EH (cell line): ENCODE results near the gene TNN.
A peak's percentile ranks its signal among the peaks of the same experiment; 100 is the strongest.

Experiments
- DNase-seq: peaks from one replicate; pipeline ENCODE4 v3.0.0-alpha.2; 2015; ENCODE audit warnings: low read depth

The TNN gene

DNA sequence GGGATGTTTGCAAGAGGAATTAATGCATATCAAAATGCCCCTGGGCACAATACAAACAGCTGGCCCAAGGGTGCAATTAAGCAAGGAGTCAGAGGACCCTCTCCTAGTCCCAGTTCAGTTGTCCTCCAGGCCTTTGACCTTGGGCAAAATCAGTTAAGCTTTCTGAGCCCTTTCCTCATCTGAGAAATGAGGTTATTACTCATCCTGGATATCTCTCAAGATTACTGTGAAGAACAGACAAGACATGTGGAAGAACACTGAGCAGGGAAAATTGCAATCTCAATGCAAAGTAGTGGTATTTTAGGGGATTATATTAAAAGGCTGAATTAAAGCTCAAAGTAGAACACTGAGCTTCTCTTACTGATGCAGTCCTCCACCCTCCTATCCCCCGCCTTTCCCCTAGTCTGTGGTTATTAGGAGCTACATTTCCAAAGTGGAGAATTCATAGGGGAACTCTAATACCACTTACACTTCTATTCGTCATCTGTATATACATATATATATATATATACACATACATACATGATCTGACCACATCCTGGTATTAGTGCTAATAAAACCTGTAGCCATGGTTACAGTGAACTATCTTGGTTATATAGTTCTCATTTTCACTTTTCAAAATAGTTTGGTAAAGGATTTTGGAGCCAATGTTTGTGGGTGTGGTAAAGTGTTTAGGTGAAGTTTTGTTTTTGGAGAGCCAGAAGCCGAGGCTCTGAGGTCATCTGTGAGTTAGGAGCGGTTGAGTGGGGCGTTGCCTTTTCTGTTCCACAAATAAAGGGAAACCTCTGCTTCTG is 106.9 kb downstream of the TNN start:
- no peak for DNase-seq

DNA sequence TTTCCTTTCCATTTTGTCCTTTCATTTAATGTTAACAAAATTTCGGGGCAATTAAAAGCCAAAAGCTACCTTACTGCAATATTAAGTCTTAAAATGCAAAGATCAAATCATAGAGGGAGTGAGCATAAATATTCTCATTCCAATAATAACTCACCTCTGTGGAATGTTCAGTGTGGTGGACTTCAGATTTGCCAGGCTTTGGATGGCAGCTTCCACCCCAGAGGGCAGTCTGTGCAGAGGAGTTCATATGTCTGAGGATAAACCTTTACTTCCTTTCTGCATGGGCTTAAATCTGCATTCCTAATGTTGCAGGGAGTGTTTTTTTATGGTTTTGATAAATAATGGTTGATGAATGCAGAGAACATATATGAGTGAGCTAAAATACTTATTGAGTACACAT is 108.6 kb downstream of the TNN start:
- DNase-seq = peak; percentile 12

DNA sequence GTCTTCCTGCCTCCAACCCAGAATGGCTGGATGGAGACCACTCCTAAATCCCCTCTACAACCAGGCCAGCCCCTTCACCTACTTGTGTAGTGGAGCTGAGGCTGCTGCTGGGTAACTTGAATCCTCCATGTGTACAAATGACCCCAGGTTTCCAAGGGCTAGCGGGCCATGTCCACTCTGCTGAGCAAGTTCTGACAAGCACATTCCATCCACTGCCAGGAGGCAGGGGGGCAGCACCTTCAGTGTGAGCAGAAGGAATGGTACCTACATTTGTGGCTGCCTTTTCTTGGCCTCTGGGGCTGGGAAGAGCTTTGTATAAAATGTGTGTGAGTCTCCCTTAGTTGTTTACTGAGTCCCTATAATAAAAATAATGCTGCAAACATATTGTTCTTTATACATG is 110.4 kb downstream of the TNN start:
- DNase-seq = no peak

DNA sequence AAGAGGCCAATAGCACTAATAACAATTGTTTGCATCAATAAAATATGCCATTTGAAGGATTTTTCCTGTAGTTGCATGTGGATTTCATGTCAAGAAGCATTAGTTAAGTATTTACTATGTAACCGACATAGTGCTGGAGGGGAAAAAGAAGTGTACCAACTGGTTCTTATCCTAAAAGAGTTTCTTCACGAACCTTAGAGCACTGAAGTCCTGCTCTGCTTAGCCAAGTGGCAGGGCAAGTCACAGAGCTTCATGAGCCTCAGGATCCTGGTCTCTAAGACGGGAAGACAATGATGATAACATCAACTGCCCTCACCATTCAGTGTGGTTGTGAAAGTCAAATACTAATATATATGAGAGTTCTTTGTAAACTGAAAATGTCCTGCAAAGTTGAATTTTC is 110.8 kb downstream of the TNN start:
- DNase-seq = no peak

DNA sequence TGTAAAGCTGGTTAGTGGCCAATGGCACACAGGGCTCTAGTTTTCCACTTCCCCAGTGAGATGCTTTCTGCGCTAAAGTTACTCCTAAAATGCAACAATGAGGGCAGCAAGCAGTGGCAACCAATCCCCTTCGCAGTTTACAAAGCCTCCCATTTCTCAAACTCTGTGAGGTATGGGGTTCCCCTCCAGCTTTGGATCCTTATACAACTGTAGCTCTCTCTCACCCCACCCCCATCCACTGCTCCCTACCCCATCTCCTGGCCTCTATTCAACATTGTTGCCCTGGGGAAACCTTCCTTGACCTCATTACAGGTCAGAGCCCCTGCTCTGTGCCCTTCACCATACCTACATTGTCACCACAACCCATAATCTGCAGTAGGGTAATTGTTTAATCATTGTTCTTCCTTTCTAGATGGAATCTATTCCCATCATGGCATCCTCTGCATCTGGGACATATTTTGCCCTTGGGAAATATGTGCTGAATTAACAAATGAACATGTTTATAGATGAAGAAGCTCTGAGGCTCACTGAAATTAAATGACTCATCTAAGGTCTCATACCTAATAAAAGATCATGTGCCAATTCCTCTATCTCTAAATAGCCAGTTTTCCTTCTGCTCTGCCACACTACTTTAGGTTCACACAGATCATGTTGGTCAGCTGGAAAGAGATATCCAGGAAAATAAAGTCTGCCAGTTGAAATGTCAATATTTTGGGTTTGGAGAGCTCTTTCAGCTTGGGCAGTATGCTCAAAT is 112.4 kb downstream of the TNN start:
- DNase-seq = peak; percentile 67

DNA sequence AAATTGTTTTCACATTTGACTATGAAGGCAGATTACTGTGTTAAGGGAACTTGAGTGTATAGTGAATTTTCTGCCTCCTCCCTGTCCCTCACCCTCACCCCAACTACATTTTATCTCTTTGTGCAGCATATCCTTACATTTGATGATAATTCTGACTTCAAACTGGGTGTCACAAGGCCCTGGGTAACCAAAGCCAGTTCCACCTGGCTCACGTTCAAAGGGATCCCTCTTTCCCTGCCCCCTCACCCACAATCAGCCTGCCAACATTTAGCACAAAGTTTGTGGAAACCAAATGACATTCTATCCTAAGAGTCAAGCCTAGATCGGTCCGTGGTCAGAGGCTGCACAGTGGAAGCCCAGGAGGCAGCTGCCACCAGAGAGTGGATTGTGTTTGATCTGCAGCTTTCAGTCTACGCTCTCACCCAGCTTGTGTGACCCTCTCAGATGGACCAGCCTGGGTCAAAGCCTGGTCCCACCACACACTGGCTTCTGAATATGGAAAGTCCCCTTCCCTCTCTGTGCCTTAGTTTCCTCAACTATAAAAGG is 114.6 kb downstream of the TNN start:
- DNase-seq = no peak

DNA sequence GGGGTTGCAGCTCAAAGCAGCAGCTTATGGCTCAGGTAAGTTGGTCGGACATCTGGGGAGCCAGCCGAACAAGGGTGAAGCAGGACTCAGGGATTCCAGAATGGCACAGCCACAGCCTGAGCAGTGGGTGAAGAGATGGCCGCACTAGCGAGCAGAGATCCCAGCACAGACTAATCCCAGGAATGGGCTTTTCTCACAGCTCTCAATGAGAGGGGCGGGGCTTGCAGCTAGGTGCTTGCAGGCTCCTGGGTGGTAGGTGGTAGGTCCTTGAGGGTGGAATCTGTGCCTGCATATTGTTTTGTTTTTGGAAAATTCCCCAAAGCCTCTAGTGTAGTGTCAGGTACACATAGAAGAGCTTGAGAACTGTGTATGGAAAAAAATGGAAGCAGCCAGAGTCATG is 116.0 kb downstream of the TNN start:
- no peak for DNase-seq

DNA sequence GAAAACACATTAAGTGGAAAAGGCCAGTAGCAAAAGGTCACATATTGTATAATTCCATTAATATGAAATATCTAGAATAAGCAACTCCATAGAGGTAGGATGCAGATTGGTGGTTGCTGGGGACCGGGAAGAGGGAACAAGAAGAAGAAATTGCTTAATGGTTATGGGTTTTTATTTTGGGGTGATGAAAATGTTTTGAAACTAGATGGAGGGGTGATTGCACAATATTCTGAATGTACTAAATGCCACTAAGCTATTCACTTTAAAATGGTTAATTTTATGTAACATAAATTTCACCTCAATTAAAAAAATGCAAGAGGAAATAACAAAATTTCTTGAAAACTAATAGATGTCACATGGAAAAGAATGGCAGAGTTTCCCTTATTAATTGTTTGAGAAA is 118.3 kb downstream of the TNN start:
- DNase-seq = no peak

DNA sequence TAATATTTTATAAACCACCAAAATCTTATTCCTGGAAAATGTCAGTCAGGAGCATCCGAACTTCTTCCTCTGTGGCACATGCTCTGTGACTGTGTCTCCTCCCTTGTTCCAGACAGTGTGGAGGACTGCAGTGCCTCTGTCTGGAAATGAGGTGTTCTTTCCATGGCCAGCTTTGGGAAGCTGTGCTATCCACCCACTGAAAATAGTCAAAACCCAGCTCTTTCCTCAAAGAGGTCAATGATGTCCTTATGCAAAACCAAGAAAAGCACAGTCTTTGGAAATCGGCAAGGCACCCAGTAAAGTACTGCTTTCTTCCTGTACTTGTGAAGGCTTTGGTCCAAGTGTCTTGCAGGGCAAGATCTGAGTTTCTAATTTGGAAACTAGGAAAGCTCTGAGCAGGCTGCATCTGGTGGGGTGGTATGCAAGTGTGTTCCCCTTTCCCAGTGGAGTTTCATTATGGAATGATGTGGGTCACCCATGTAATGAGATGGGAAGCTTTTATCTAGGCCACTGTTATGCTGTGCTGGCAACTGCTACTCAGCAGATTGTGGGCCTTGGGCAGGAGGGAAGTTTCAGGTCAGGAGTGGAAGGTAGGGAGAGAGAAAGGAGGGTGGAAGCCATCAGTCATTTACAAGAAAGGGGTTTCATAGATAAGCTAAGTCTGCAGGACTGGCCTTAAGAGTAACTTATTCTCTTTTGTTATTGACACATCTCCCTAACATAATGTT is 119.0 kb downstream of the TNN start:
- DNase-seq = no peak

DNA sequence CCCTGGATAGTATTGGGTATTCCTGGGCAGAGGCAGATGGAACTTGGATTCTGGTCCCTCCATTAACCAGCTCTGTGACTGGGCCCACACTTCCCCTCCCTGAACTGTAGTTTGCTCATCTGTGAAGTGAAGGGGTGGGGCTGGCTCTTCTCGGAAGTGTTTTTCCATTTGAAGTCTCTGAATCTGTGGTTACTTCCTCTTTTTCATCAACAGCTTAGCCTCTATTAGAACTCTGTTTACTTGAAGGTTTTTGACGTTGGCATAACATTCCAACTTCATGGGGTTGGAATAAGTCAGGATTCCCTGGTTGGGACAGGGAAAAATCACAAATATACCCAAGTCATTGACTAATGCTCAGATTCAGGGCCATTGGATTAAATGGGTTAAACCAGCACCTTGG is 121.3 kb downstream of the TNN start:
- DNase-seq = no peak

DNA sequence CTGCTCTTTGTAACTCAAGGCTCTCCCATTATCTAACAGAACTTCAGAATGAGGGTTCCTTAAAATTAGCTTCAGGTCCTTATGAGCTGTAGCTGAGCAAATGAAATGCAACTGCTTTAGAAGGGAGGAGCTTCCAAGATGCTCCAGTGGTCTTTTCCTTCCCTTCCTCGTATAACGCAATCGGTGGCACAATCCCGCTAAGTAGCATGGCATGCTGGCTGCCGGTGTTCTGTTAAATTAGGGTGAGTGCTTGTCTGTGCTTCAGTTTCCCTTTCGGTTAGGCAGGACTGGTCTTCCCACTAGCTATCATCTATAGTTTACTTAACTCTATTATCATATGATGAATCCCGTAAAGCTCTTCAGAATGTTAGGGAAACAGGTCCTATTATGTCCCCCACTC is 124.0 kb downstream of the TNN start:
- peak; percentile 48 for DNase-seq

DNA sequence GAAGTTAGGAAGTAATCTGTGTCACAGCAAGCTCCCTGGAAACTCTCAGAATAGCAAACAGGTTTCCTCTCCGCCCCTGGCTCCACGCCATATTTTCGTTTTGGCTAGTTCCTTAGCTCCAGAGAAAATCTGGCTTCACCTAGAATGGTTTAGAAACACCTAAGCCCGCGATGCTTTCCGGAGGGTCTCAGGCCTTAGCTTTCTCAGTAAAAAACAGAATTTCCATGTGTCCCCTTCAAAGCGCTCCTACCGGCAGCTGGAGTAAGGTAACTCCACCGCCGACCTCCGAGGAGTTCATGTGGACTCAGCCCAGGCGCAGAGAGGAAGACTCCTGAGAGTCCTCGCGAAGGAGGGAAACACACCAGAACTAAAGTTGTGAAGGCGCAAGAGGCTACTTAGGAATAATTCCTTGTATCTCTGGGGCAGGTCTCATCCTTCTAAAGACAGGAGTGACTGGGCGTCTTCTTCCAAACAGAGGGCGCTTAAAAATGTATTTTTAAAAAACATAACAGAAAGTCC is 124.5 kb downstream of the TNN start:
- peak; percentile 37 for DNase-seq

DNA sequence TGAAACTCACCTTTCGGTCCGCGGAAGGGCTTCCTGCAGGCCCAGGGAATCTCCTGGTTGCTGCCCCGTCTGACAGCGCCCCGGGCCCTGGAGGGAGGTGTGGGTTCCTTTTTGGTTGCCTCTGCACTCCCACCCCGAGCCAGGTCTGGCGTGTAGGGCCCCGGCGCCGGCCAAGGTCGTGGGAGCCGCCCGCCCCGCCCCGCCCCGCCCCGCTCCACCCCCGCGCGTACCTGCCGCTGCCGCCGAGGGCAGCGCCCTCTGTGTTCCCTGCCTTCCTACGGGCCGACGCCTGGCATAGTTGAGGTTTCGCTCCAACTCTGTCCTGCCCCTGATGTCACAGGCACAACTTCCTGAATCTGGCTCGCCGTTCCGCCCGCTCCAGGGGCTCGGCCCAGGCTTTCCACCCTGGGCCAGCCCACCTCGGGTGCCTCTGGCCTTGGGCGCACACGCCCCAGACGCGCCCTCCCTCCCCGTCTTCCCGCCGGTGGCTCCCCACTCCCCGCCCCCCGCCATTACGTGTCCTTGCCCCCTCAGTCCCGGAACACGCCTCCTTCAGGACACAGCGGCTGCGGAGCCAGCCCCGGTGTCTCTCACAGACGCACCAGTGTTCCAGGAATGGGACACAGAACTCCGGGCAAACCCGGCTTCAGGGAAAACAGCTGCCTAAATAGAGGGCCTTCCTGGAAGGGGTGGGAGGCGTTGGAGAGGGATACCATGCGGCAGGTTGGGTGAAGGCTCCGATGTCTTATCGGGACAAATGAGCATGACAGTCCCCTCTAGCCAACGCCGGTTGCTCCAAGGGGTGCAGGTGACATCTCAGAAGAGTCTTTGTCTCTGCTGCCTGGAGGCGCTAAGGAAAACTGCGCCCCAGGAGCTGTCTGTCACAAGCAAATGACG is 125.2 kb downstream of the TNN start, which contains the start of gene KIAA0040:
Gene KIAA0040 (minus strand): TSS at position 147 of the 897 bp plus-strand sequence. CDS start 31,763 bp downstream, outside the sequence.
- peak; percentile 73 for DNase-seq

DNA sequence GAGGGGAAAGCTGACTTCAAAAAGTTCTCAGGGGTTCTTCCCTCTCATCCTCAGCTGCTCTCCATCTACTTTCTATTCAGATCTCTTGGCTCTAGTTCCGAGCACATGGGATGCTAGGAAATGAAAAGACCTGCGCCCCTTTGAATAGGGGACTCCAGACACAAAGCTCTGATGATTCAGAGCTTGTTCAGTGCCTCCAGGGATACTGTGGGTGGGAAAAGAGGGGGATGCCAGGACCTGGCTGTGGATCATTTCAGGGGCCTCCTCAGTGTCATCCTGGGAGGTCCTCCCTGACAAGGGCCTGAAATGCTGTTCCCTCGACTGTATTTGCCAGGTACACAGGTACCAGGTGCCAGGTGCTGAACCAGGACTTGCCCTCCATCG is 125.9 kb downstream of the TNN start:
- DNase-seq = peak; percentile 54

DNA sequence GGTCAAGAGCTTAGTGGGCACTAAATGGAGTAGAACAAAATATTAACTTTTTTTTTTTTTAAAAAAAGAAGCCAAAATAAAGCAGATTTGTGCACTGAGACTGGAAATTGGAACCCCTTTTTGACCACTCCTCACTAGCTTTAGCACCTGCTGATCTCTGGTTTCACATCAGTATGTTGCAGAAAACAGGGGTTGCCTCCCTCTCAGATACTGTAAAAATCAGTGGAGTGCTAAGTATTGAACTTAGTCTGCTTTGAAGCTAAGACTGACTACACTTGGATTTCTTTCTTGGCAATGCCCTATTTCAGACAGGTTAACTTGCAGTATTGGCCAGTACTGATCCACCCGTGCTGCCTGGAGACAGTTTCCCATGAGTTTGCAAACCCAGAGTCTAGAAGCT is 127.6 kb downstream of the TNN start:
- no peak for DNase-seq

DNA sequence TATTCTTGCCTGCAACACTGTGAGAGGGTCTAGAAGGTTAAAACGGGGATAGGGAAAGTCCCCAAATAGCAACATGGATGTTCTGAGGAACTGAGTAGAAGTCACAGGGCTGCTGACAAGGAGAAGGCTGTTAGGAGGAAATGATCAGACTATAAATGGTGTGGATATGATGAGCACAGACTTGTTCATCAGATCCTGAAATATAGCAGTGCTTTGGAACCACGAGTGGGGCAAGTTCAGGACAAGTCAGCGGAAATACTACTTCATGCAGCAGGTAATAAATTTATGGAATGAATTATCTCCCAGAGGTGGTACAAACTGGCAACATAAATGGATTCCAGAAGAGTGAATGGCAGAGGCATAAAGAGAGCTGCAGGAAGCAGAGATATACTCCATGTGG is 128.2 kb downstream of the TNN start:
- DNase-seq = no peak

DNA sequence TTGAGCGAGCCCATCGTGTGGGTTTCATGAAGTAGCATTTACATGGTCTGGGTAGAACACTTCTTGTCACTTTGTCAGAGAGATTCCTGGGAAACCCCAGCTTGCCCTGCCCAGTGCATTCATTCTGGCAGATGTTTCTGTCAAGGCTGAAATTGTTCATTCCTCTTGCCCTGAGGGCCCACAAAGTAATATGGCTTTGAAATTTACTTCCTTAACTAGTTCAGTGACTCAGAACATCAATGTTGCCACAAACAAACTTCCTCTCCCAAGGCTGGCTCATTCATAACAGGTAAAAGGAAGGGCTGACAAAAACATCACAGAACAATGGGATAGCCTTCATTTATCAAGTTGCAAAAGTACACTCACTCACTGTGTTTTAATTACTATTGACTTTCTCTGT is 129.9 kb downstream of the TNN start:
- peak; percentile 80 for DNase-seq
